ENCODE measurements around the gene CHTF8.

CHTF8 gene

DNA sequence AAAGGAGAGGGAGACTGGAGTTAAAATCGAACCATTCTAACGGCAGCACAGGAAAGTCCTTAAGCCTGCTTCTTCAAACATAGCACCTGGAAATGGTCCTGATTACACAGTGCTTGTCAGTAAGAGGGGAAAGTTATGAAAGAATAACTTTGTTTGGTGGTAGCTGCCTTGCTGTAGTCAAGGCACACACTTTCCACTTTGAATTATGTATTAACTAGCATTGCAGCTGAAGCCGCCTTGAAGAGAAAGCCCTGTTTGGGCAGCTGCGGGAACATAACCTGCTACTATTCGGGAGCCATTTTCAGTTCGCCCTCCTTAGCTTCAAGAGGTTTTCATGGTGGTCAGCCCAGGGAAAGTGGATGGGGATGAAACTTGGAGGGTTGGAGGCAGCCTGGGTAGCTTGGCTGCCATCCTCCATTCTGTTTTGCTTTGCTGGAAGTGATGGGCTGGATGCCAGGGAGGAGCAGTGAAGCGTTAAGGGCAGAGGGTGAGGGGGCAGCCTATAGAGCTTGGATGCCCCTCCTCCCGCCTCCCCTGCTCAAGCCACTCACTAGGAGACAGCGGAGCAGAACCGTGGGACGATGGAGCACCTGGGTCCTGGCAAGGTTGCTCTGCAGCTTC is 32.2 kb downstream of the CHTF8 start:
- no peaks in the 10 kb centered on the region for H3K36me3 Mint-ChIP-seq (ENCODE audit: low read depth)
- no peak for TF ChIP-seq CTCF (IDR thresholded peaks at IDR 0.05; ENCODE audit: unreplicated experiment in 3 of 3)
- H3K4me3 Mint-ChIP-seq = no peak overlapping the region
- no peaks in the 10 kb centered on the region for H3K9me3 Mint-ChIP-seq
- peaks cover 7% of the 10 kb centered on the region for H3K4me1 Mint-ChIP-seq
- peaks cover 45% of the 10 kb centered on the region for H3K27me3 Mint-ChIP-seq (ENCODE audit: low read depth)
- H3K27ac Mint-ChIP-seq = peak overlapping the region; percentile 85 to 94 (median 89)

DNA sequence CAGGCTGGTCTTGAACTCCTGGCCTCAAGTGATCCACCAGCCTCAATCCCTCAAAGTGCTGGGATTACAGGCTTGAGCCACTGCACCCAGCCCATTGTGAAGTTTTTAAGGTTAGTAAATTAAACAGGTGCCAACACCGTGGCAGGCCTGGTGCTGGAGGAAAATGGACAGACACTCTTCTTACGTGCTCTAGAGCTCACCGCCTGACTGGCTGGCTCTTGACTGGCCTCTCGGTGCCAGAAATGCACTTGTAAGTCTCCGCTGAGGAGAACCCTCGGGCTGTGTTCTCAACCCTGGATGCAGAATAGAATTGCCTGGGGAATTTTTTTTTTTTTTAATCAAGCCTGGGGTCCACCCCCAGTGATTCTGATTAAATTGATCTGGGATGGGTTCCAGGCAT is 37.2 kb downstream of the CHTF8 start:
- H3K36me3 Mint-ChIP-seq (ENCODE audit: low read depth) = no peaks in the 10 kb centered on the region
- no peaks in the 10 kb centered on the region for H3K9me3 Mint-ChIP-seq
- no peak overlapping the region for H3K4me3 Mint-ChIP-seq
- peaks cover 6% of the 10 kb centered on the region for H3K27me3 Mint-ChIP-seq (ENCODE audit: low read depth)
- peaks cover 5% of the 10 kb centered on the region for H3K4me1 Mint-ChIP-seq
- H3K27ac Mint-ChIP-seq = no peak overlapping the region
- no peak for TF ChIP-seq CTCF (IDR thresholded peaks at IDR 0.05; ENCODE audit: unreplicated experiment in 3 of 3)

- H3K36me3 Mint-ChIP-seq (ENCODE audit: low read depth) = no peaks in the 10 kb centered on the region
- H3K4me1 Mint-ChIP-seq = peaks cover under 1% of the 10 kb centered on the region
- no peaks in the 10 kb centered on the region for H3K9me3 Mint-ChIP-seq
- no peak overlapping the region for H3K27ac Mint-ChIP-seq
- TF ChIP-seq CTCF (IDR thresholded peaks at IDR 0.05; ENCODE audit: unreplicated experiment in 3 of 3) = no peak
- H3K27me3 Mint-ChIP-seq (ENCODE audit: low read depth) = no peaks in the 10 kb centered on the region
- no peak overlapping the region for H3K4me3 Mint-ChIP-seq
Measured at GRCh38 chr16:69094501-69094900, 37.9 kb downstream of the CHTF8 start.

DNA sequence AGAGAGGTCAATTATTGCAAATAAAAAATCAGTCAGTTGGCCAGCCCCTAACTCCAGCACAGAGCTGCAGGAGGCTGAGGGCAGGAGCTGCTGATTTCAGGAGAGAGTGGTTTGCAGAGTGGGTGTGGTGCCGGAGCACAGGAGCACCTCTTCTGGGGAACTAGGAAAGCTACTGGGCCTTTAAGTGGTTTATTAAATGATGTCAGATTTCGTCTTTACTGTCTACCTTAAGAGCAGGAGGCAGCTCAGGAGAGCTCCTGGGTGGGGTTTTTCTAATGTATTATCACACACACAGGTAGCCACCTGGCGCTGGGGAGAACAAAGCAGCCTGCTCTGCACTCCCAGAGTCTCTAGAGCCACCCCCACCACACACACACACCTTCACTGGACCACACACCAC is 38.4 kb downstream of the CHTF8 start:
- Mint-ChIP-seq H3K27ac (no peak overlapping the region), H3K9me3 (no peaks in the 10 kb centered on the region), H3K36me3 (ENCODE audit: low read depth) (no peaks in the 10 kb centered on the region), H3K4me1 (peaks cover 6% of the 10 kb centered on the region), H3K4me3 (no peak overlapping the region), H3K27me3 (ENCODE audit: low read depth) (no peaks in the 10 kb centered on the region)
- TF ChIP-seq CTCF (IDR thresholded peaks at IDR 0.05; ENCODE audit: unreplicated experiment in 3 of 3) = no peak

GRCh38 chr16:69089091-69089910 is 43.1 kb downstream of the CHTF8 start:
- TF ChIP-seq CTCF (IDR thresholded peaks at IDR 0.05; ENCODE audit: unreplicated experiment in 3 of 3) = no peak
- no peaks in the 10 kb centered on the region for H3K9me3 Mint-ChIP-seq
- H3K27me3 Mint-ChIP-seq (ENCODE audit: low read depth) = no peaks in the 10 kb centered on the region
- peaks cover 13% of the 10 kb centered on the region for H3K4me1 Mint-ChIP-seq
- no peak overlapping the region for H3K4me3 Mint-ChIP-seq
- H3K36me3 Mint-ChIP-seq (ENCODE audit: low read depth) = peaks cover 5% of the 10 kb centered on the region
- H3K27ac Mint-ChIP-seq = peak overlapping the region in 1 of 3 experiments; percentile 29

Data from nephron (organoid).